ENCODE data around the gene SPZ1. TPM values are rescaled to one million over a fixed set of nuclear protein-coding genes. Genes with fewer than 3 reads are reported as not detected.
"Not testable (repeated sequence)": the region's sequence is repeated elsewhere in the genome, so short reads cannot be mapped to it uniquely, and the experiment has no call there.

The SPZ1 gene
- total and polyA plus RNA-seq, 8 donors, result not detected

DNA sequence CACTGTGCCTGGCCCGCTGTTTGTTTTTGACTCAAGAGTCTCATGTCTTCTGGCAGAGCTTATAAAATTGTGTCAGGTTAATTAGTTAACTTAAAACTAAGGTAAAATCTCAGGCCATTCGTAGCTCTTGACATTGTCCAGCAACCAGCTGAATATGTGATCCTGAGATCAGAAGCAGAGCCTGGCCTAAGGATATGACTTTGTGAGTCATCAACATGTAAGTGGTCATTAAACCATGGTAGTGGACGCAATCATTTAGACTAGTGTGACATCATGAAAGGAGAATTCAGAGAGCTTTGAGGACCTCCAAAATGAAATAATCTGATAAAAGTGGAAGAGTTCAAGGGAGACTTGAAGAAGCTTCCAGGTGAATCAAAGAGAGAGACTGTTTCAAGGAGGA lies 23.3 kb downstream of the SPZ1 start:
- intact Hi-C loops (cut with DNase I; ENCODE audit: low total_unique reads), result no loop called here
- no peak for DNase-seq
- H3K4me3 ChIP-seq, result no peak overlapping the region
- no peaks in the 10 kb centered on the region for H3K4me1 ChIP-seq
- H3K9me3 ChIP-seq, result no peaks in the 10 kb centered on the region
- peaks cover 0 to 3% (median 0%) of the 10 kb centered on the region in 3 donors for H3K27me3 ChIP-seq
- WGBS, 5 donors, result 90 to 96% (median 92%) methylated on average over 3 of the region's 3 CpGs
- H3K36me3 ChIP-seq, result no peaks in the 10 kb centered on the region
- no peak overlapping the region for H3K27ac ChIP-seq
- TF ChIP-seq, protein P1, sequence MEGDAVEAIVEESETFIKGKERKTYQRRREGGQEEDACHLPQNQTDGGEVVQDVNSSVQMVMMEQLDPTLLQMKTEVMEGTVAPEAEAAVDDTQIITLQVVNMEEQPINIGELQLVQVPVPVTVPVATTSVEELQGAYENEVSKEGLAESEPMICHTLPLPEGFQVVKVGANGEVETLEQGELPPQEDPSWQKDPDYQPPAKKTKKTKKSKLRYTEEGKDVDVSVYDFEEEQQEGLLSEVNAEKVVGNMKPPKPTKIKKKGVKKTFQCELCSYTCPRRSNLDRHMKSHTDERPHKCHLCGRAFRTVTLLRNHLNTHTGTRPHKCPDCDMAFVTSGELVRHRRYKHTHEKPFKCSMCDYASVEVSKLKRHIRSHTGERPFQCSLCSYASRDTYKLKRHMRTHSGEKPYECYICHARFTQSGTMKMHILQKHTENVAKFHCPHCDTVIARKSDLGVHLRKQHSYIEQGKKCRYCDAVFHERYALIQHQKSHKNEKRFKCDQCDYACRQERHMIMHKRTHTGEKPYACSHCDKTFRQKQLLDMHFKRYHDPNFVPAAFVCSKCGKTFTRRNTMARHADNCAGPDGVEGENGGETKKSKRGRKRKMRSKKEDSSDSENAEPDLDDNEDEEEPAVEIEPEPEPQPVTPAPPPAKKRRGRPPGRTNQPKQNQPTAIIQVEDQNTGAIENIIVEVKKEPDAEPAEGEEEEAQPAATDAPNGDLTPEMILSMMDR (IDR thresholded peaks at IDR 0.05), result no peak

DNA sequence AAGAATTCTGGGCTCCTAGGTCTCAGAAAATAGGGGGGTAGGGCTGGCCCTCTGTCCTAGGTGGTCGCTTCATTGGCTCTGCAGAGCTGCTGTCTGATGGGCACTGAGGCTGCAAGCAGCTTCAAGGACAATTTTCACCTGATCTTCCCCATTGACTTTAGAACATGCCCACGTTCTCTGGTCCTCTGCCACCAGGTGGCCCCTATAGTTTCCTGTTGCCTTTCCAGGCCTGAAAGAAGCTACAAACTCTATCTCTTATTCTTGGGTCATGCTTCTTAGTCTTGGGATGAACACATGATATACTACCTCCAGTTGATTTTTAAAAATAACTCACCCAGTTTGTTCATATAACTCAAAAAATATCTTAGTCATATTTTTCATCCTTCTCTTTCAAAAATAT lies 26.3 kb downstream of the SPZ1 start:
- H3K4me3 ChIP-seq, result no peak overlapping the region
- peak in 1 of 2 donors; percentile 55 for DNase-seq
- H3K36me3 ChIP-seq, result no peaks in the 10 kb centered on the region
- H3K4me1 ChIP-seq, result no peaks in the 10 kb centered on the region
- H3K27ac ChIP-seq, result no peak overlapping the region
- no peaks in the 10 kb centered on the region for H3K9me3 ChIP-seq
- H3K27me3 ChIP-seq, result peaks cover 0 to 3% (median 0%) of the 10 kb centered on the region in 3 donors
- TF ChIP-seq, protein P1 (IDR thresholded peaks at IDR 0.05), result peak in 1 of 7 experiments; percentile 9
- no peak for TF ChIP-seq POLR2A (IDR thresholded peaks at IDR 0.05)
- 12 to 45% (median 36%) methylated on average over 2 of the region's 2 CpGs for WGBS, 5 donors
- intact Hi-C loops (cut with DNase I; ENCODE audit: low total_unique reads), result no loop called here

DNA sequence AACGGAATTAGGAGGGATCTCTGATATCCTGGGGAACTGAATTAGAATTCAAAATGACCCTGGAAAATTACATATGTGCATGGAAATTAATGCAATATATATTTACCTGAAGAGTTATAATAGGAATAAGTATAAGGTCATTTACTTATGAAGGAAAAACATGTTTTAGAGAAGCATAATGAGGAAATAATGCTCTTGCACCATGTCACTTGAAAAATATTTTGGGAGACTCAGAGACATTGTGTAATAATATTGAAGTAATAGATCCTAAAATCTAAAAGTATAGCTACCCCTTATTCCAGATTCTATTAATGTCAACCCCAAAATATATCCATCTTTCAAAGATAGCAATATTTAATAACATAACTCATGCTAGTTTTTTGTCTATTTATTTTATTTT lies 28.4 kb downstream of the SPZ1 start:
- Histone ChIP-seq H3K4me3 (no peak overlapping the region), H3K27ac (no peak overlapping the region), H3K9me3 (no peaks in the 10 kb centered on the region), H3K4me1 (no peaks in the 10 kb centered on the region), H3K27me3 (no peaks in the 10 kb centered on the region), H3K36me3 (no peaks in the 10 kb centered on the region)
- intact Hi-C loops (cut with DNase I; ENCODE audit: low total_unique reads), result no loop called here
- TF ChIP-seq POLR2AphosphoS5 (IDR thresholded peaks at IDR 0.05), result no peak
- no peak for TF ChIP-seq POLR2A (IDR thresholded peaks at IDR 0.05)
- TF ChIP-seq, protein P1 (IDR thresholded peaks at IDR 0.05), result no peak
- TF ChIP-seq EP300 (IDR thresholded peaks at IDR 0.05), result no peak
- WGBS, 5 donors, result 39 to 80% (median 56%) methylated on average over 1 of the region's 1 CpG
- DNase-seq, result no peak

DNA sequence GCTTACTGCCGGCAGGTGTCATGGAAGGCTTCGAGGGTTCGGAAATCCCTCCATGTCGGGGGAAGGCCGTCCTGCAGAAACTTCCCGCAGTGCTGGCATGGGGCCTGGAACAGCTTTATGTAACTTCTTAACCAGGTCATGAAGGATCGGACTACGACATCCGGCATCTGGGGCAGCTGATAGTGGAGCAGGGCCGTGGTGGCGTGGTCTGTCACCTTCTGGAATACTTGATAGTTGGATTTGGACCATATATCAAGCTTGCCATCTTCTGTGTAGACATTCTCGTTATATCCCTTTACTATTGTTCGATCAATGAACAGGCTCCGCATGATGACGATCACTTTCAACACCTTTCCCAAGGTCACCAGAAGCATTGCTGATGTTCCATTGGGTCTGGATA lies 31.2 kb downstream of the SPZ1 start:
- H3K27me3 ChIP-seq; H3K27ac ChIP-seq; H3K36me3 ChIP-seq; DNase-seq; intact Hi-C loops (cut with DNase I; ENCODE audit: low total_unique reads); H3K4me3 ChIP-seq; H3K4me1 ChIP-seq; H3K9me3 ChIP-seq: not testable (repeated sequence)
- 83 to 96% (median 91%) methylated on average over 15 of the region's 15 CpGs for WGBS, 5 donors

DNA sequence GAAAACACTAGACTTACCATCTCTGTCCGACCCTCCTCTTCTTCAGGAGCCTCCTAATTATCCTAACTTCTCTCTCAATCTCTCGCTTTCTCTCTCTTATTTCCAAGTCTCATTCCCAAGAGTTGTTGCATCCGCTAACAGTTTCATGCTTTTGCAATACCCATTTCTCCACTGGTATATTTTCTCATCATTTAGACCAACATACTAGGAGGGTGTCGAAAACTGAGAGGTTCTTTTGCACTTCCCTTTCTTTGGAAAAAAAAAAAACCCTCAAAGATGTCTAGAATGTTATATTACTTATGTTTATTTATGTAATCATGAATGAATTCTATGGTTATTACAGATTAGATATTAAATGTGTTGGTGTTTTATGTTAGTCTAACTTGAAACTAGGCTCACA lies 35.9 kb downstream of the SPZ1 start:
- Histone ChIP-seq H3K4me1 (no peaks in the 10 kb centered on the region), H3K4me3 (no peak overlapping the region), H3K36me3 (no peaks in the 10 kb centered on the region), H3K27me3 (no peaks in the 10 kb centered on the region), H3K9me3 (no peaks in the 10 kb centered on the region), H3K27ac (no peak overlapping the region)
- intact Hi-C loops (cut with DNase I; ENCODE audit: low total_unique reads), result no loop called here
- no peak for DNase-seq
- no peak for TF ChIP-seq EP300 (IDR thresholded peaks at IDR 0.05)
- TF ChIP-seq POLR2A (IDR thresholded peaks at IDR 0.05), result no peak
- WGBS, 5 donors, result 72 to 93% (median 88%) methylated on average over 4 of the region's 4 CpGs

DNA sequence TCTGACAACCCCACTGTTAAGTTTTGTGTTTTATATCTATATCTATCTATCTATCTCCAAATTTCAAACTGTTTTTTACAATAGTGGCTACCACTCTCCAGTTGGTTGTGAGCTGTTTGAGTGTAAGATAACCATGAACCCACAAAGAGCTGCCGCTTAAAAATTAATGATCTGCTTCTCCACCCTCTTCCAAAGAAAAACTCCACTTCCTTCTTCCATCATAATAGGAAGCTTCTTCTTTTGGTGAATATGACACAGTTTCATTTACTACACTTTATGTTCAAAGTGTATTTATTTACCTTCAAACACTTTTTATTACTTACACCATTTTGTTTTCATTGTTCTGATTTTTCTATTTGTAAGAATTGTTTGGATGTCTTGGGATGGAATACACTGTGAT lies 37.9 kb downstream of the SPZ1 start:
- WGBS, 5 donors, result 82 to 97% (median 94%) methylated on average over 1 of the region's 1 CpG
- Histone ChIP-seq H3K9me3 (no peaks in the 10 kb centered on the region), H3K4me1 (no peaks in the 10 kb centered on the region), H3K27me3 (no peaks in the 10 kb centered on the region), H3K4me3 (no peak overlapping the region), H3K27ac (no peak overlapping the region), H3K36me3 (no peaks in the 10 kb centered on the region)
- no peak for TF ChIP-seq POLR2AphosphoS5 (IDR thresholded peaks at IDR 0.05)
- no peak for TF ChIP-seq POLR2A (IDR thresholded peaks at IDR 0.05)
- TF ChIP-seq, protein P1 (IDR thresholded peaks at IDR 0.05), result no peak
- intact Hi-C loops (cut with DNase I; ENCODE audit: low total_unique reads), result no loop called here
- no peak for DNase-seq

All from stomach (tissue), 9 donors.